Measurements from ENCODE around the gene LONP1. TPM values are rescaled to one million over a fixed set of nuclear protein-coding genes. Genes with fewer than 3 reads are reported as not detected.

The LONP1 gene
- total RNA-seq, 6 experiments from 2014 or later = 67.9 to 86.0 (median 72.9) TPM

DNA sequence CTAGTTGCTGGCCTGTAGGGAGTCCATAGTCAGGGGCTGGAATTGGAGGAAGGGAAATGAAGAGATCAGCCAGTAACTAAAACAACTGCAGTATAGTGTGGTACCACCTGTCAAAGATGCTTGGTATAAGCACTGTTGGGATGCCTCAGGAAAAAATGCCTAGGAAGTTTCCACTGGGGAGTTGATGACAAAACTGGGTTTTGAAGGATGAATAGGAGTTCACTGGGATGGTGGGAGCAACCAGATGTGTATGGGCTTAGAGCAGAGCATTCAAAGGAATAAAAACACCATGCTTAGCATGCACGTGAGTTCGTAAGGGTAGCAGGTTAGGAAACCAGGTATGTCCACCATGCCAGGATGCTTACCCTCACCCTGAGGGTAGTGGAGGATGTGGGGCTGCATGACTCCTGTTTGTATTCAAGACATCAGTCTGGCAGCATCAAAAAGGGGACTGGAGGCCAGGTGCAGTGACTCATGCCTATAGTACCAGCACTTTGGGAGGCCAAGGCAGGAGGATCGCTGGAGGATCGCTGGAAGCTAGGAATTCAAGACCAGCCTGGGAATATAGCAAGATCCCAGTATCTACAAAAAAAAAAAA lies 7.6 kb upstream of the LONP1 start:
- Mint-ChIP-seq H3K27me3 (ENCODE audit: insufficient read depth) (peaks cover 3% of the 10 kb centered on the region), H3K9me3 (peaks cover 4% of the 10 kb centered on the region; the same call in 1 of the 2 replicates), H3K27ac (no peak overlapping the region), H3K4me1 (ENCODE audit: low read depth) (no peaks in the 10 kb centered on the region), H3K4me3 (no peak overlapping the region), H3K36me3 (ENCODE audit: low read depth) (no peaks in the 10 kb centered on the region)
- DNase-seq = no peak
- TF ChIP-seq, protein P1, sequence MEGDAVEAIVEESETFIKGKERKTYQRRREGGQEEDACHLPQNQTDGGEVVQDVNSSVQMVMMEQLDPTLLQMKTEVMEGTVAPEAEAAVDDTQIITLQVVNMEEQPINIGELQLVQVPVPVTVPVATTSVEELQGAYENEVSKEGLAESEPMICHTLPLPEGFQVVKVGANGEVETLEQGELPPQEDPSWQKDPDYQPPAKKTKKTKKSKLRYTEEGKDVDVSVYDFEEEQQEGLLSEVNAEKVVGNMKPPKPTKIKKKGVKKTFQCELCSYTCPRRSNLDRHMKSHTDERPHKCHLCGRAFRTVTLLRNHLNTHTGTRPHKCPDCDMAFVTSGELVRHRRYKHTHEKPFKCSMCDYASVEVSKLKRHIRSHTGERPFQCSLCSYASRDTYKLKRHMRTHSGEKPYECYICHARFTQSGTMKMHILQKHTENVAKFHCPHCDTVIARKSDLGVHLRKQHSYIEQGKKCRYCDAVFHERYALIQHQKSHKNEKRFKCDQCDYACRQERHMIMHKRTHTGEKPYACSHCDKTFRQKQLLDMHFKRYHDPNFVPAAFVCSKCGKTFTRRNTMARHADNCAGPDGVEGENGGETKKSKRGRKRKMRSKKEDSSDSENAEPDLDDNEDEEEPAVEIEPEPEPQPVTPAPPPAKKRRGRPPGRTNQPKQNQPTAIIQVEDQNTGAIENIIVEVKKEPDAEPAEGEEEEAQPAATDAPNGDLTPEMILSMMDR (IDR thresholded peaks at IDR 0.05) = no peak

DNA sequence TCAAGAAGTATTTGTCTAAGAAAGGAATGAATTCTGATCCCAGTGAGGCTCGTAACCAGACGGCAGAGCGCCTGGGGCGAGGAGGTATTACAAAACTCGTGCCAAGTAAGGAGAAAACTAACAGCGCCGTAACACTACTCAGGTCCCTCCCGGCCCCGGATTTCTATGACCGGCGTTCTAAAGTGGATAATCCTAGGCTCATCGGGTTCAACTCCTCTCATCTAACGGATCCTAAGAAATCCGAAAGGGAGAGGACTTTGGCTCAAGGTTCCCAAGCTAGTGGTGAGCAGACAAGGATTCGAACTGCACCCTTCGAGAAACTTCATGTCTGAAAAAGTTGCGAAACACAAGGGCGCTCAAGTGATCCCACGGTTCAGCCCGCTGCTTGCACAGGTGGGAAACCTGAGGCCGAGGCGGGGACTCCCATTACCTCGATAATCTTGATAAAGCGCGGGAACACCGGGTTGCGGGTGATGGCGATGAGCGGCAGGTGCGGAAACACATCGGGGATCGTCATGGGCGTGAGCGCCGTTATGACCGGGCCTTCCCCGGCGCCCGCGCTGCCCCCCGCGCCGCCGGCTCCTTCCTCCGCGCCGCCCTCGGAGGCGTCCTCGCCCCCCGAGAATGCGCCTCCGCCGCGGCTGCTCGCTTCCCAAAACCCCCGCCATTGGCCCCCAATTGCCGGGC lies 529 bp downstream of the LONP1 start:
- Mint-ChIP-seq H3K36me3 (ENCODE audit: low read depth) (peaks cover 12% of the 10 kb centered on the region; the same call in 1 of the 2 replicates), H3K27ac (peak overlapping the region; percentile 99), H3K27me3 (ENCODE audit: insufficient read depth) (peaks cover 3% of the 10 kb centered on the region), H3K4me1 (ENCODE audit: low read depth) (peaks cover 27% of the 10 kb centered on the region), H3K9me3 (no peaks in the 10 kb centered on the region), H3K4me3 (peak overlapping the region; percentile 97)
- TF ChIP-seq, protein P1 (IDR thresholded peaks at IDR 0.05) = no peak
- peak; percentile 29 for DNase-seq

DNA sequence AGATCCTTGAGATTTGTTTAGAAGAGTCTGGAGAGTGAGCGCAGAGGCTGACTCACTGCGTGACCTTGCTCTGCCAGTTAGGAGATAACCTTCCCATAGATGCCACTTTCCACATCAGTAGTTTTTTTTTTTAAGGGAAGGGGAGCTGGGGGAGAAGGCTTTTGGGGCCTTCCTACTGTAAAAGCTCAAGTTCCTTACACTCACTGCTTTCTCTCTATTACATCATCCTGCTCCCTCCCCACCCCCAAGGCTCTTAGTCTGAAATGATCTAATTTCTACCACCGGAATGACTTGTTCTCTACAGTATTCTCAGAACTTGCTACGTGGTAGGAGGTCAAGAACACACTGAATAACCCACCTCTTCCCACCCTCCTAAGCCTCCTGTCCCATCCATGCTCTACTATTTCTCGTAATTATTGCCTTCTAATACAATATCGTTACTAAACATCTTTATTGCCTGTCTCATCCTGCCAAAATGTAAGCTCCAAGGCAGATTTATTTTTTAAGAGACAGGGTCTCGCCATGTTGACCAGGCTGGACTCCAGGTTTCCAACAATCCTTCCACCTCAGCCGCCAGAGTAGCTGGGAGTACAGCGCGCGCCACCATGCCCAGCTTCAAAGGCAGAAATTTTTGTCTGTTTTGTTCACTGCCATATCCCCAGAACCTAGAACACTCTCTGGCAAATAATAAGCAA lies 1.2 kb downstream of the LONP1 start:
- Mint-ChIP-seq H3K27me3 (ENCODE audit: insufficient read depth) (peaks cover 3% of the 10 kb centered on the region), H3K9me3 (no peaks in the 10 kb centered on the region), H3K27ac (peak overlapping the region; percentile 99), H3K4me3 (peak overlapping the region; percentile 97), H3K4me1 (ENCODE audit: low read depth) (peaks cover 27% of the 10 kb centered on the region), H3K36me3 (ENCODE audit: low read depth) (peaks cover 12% of the 10 kb centered on the region; the same call in 1 of the 2 replicates)
- TF ChIP-seq, protein P1 (IDR thresholded peaks at IDR 0.05) = no peak
- DNase-seq = peak; percentile 63

DNA sequence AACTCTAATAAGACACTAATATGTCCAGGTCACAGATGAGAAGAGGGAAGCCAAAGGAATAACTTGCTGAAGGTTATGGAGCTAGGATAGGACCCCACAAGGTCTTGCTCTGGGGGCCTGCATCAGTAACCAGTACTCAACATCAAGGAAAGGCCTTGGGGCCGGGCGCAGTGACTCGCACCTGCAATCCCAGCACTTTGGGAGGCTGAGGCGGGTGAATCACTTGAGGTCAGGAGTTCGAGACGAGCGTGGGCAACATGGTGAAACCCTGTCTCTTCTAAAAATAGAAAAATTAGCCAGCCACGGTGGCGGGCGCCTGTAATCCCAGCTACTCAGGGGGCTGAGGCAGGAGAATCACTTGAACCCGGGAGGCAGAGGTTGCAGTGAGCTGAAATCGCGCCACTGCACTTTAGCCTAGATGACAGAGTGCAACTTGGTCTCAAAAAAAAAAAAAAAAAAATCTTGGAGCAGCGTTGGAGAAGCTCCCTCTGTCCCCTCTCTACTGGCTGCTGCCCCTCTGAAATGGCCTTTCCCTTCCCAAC lies 1.8 kb downstream of the LONP1 start:
- Mint-ChIP-seq H3K27me3 (ENCODE audit: insufficient read depth) (peaks cover 3% of the 10 kb centered on the region), H3K4me1 (ENCODE audit: low read depth) (peaks cover 27% of the 10 kb centered on the region), H3K36me3 (ENCODE audit: low read depth) (peaks cover 12% of the 10 kb centered on the region; the same call in 1 of the 2 replicates), H3K4me3 (peak overlapping the region; percentile 97), H3K27ac (peak overlapping the region; percentile 99), H3K9me3 (no peaks in the 10 kb centered on the region)
- peak; percentile 50 for DNase-seq
- TF ChIP-seq, protein P1 (IDR thresholded peaks at IDR 0.05) = no peak

DNA sequence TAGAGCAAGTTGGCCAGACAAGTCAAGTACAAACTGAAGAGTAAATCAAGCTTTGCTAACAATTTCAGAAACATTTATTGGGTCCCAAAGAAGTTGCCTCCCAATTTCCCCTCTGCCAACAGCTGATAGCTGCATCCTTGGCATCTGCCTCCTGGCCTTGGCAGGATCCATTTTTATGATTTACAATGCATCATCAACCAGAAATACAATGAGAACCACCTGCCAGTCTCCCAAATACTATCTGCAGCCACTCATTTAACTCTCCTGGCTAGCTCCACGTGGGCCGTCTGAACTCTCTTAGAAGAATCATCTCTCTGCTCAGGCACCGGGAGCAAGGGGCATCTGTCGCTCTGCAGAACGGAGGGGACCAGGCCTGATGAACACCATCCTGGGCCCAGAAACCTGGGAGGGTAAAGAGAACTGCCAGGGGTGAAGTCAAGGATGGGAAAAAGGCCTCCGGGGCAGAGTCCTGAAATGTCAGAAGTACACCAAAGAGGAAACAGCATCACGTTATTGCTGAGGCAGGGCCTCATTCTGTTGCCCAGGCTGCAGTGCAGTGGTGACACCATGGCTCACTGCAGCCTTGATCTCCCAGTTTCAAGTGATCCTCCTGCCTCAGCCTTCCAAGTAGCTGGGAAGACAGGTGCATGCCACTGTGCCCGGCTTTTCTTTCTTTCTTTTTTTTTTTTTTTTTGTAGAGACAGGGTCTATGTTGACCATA lies 2.6 kb downstream of the LONP1 start:
- no peak for DNase-seq
- H3K27ac Mint-ChIP-seq = peak overlapping the region; percentile 99
- no peaks in the 10 kb centered on the region for H3K9me3 Mint-ChIP-seq
- H3K4me1 Mint-ChIP-seq (ENCODE audit: low read depth) = peaks cover 27% of the 10 kb centered on the region
- peaks cover 12% of the 10 kb centered on the region; the same call in 1 of the 2 replicates for H3K36me3 Mint-ChIP-seq (ENCODE audit: low read depth)
- H3K4me3 Mint-ChIP-seq = peak overlapping the region; percentile 97
- peaks cover 4% of the 10 kb centered on the region for H3K27me3 Mint-ChIP-seq (ENCODE audit: insufficient read depth)
- TF ChIP-seq, protein P1 (IDR thresholded peaks at IDR 0.05) = no peak

All from HFFc6 (cell line).